ENCODE results near the gene SULT1A2.
"Not testable (repeated sequence)": the region's sequence is repeated elsewhere in the genome, so short reads cannot be mapped to it uniquely, and the experiment has no call there.

The SULT1A2 gene

GRCh38 chr16:28596840-28597691 is at the start of gene SULT1A2:
Gene SULT1A2, minus strand, starts transcription at chr16:28597050. Its CDS starts 1,120 bp downstream, at chr16:28595930.
- DNase-seq (ENCODE audit: low spot score): no peak

GRCh38 chr16:28639959-28640358 is 43.1 kb upstream of the SULT1A2 start:
- DNase-seq (ENCODE audit: low spot score): not testable (repeated sequence)

- DNase-seq (ENCODE audit: low spot score): not testable (repeated sequence)
Observed at GRCh38 chr16:28638359-28638758, 41.5 kb upstream of the SULT1A2 start.

GRCh38 chr16:28637765-28638164 is 40.9 kb upstream of the SULT1A2 start, which contains the start of gene NPIPB8:
Gene NPIPB8, plus strand, starts transcription at chr16:28638065. Its CDS starts 296 bp downstream, at chr16:28638361.
- DNase-seq (ENCODE audit: low spot score): not testable (repeated sequence)

GRCh38 chr16:28636093-28636823 is 39.4 kb upstream of the SULT1A2 start:
- not testable (repeated sequence) for DNase-seq (ENCODE audit: low spot score)

GRCh38 chr16:28630905-28631304 is 34.1 kb upstream of the SULT1A2 start:
- not testable (repeated sequence) for DNase-seq (ENCODE audit: low spot score)

GRCh38 chr16:28623172-28623711 is 26.4 kb upstream of the SULT1A2 start:
- peak; percentile 65 for DNase-seq (ENCODE audit: low spot score)

GRCh38 chr16:28622532-28623171 is 25.8 kb upstream of the SULT1A2 start:
- DNase-seq (ENCODE audit: low spot score): peak; percentile 6

GRCh38 chr16:28621481-28622155 is 24.8 kb upstream of the SULT1A2 start:
- DNase-seq (ENCODE audit: low spot score): peak; percentile 48

GRCh38 chr16:28620316-28620715 is 23.5 kb upstream of the SULT1A2 start:
- not testable (repeated sequence) for DNase-seq (ENCODE audit: low spot score)

- peak; percentile 3 for DNase-seq (ENCODE audit: low spot score)
Observed at GRCh38 chr16:28617874-28618273, 21.0 kb upstream of the SULT1A2 start.

GRCh38 chr16:28616636-28617035 is 19.8 kb upstream of the SULT1A2 start:
- DNase-seq (ENCODE audit: low spot score): no peak

- not testable (repeated sequence) for DNase-seq (ENCODE audit: low spot score)
Observed at GRCh38 chr16:28616224-28616577, 19.4 kb upstream of the SULT1A2 start.

- DNase-seq (ENCODE audit: low spot score): not testable (repeated sequence)
Observed at GRCh38 chr16:28615486-28616223, 18.8 kb upstream of the SULT1A2 start.

- not testable (repeated sequence) for DNase-seq (ENCODE audit: low spot score)
Observed at GRCh38 chr16:28614561-28614960, 17.7 kb upstream of the SULT1A2 start.

- DNase-seq (ENCODE audit: low spot score): not testable (repeated sequence)
Observed at GRCh38 chr16:28613912-28614311, 17.1 kb upstream of the SULT1A2 start.

- not testable (repeated sequence) for DNase-seq (ENCODE audit: low spot score)
Observed at GRCh38 chr16:28612359-28613280, 15.8 kb upstream of the SULT1A2 start.

- DNase-seq (ENCODE audit: low spot score): no peak
Observed at GRCh38 chr16:28610595-28611191, 13.8 kb upstream of the SULT1A2 start.

Measured in HuH-7 (cell line).